Superior temporal gyrus (tissue), 1 donor: ENCODE results near the gene CERS6.

Experiments used
- DNase-seq: peaks from one replicate; pipeline ENCODE4 v3.0.0-alpha.2; 2016; ENCODE audit errors: extremely low spot score

Gene CERS6

GRCh38 chr2:168703926-168704325 lies 247.9 kb downstream of the CERS6 start:
- DNase-seq, result peak; percentile 64

- DNase-seq, result peak; percentile 69
These were observed 249.7 kb downstream of the CERS6 start for GRCh38 chr2:168705534-168706470.

- no peak for DNase-seq
These were observed 250.7 kb downstream of the CERS6 start for GRCh38 chr2:168706806-168707205.

- DNase-seq, result no peak
These were observed 252.0 kb downstream of the CERS6 start for GRCh38 chr2:168708080-168708479.

- no peak for DNase-seq
These were observed 254.8 kb downstream of the CERS6 start for GRCh38 chr2:168710754-168711467.

GRCh38 chr2:168712053-168712452 lies 256.0 kb downstream of the CERS6 start:
- no peak for DNase-seq

GRCh38 chr2:168713325-168713724 lies 257.3 kb downstream of the CERS6 start:
- DNase-seq, result no peak

- no peak for DNase-seq
These were observed 259.8 kb downstream of the CERS6 start for GRCh38 chr2:168715849-168716248.

- DNase-seq, result no peak
These were observed 260.8 kb downstream of the CERS6 start for GRCh38 chr2:168716839-168717238.

GRCh38 chr2:168717790-168718502 lies 261.9 kb downstream of the CERS6 start:
- DNase-seq, result no peak

GRCh38 chr2:168718622-168719021 lies 262.6 kb downstream of the CERS6 start:
- DNase-seq, result no peak

- DNase-seq, result no peak
These were observed 263.4 kb downstream of the CERS6 start for GRCh38 chr2:168719446-168719845.

- no peak for DNase-seq
These were observed 266.5 kb downstream of the CERS6 start for GRCh38 chr2:168722592-168722991.

GRCh38 chr2:168723275-168723899 lies 267.3 kb downstream of the CERS6 start:
- no peak for DNase-seq

- DNase-seq, result no peak
These were observed 270.3 kb downstream of the CERS6 start for GRCh38 chr2:168726375-168726774.

GRCh38 chr2:168727904-168728470 lies 271.9 kb downstream of the CERS6 start:
- no peak for DNase-seq

- DNase-seq, result no peak
These were observed 273.4 kb downstream of the CERS6 start for GRCh38 chr2:168729455-168729854.

GRCh38 chr2:168730344-168730743 lies 274.3 kb downstream of the CERS6 start:
- DNase-seq, result no peak

- no peak for DNase-seq
These were observed 274.9 kb downstream of the CERS6 start for GRCh38 chr2:168731002-168731401.

- DNase-seq, result no peak
These were observed 275.5 kb downstream of the CERS6 start for GRCh38 chr2:168731616-168732015.

- DNase-seq, result no peak
These were observed 276.0 kb downstream of the CERS6 start for GRCh38 chr2:168732100-168732499.
